BJ (cell line): Measurements from ENCODE around the gene SEC31B. TPM values are rescaled to one million over a fixed set of nuclear protein-coding genes. Genes with fewer than 3 reads are reported as not detected.

Experiments
- CTCF ChIA-PET: fragments of 350-600 bp; formaldehyde crosslinking; extraction: SDS; loops from one replicate; lab custom pipeline; 2021; ENCODE audit warnings: antibody characterized with exemption, inconsistent platforms; lab: Yijun Ruan, JAX
- POLR2A ChIA-PET: fragments of 300-600 bp; sonication (Branson Sonifier 250); formaldehyde crosslinking; extraction: SDS; loops from one replicate; lab custom pipeline; 2021; ENCODE audit warnings: antibody characterized with exemption; lab: Charles Lee
- DNase-seq: peaks from one replicate; pipeline ENCODE4 v3.0.0-alpha.2; 2011; ENCODE audit warnings: low read depth
- H3K27me3 ChIP-seq: 2 replicates; pipeline ENCODE4 v1.6.0; 2011; ENCODE audit warnings: low read length; ENCODE audit not compliant: control insufficient read depth, insufficient read depth
- H3K36me3 ChIP-seq: 2 replicates; pipeline ENCODE4 v1.5.1; 2011; ENCODE audit warnings: low read length; ENCODE audit not compliant: control insufficient read depth, insufficient read depth
- H3K4me3 ChIP-seq: 2 replicates; pipeline ENCODE4 v1.5.1; 2011; ENCODE audit warnings: low read depth, mild to moderate bottlenecking, control low read depth, low read length
- polyA plus RNA-seq: library from polyadenylated mRNA; depleted of rRNA; stranded (reverse); fragments of >200 nt; gene quantifications from 2 replicates; pipeline ENCODE4 v1.2.3, GENCODE V29; 2011
- TF ChIP-seq, protein P1 (sequence below): IDR thresholded peaks from 2 replicates; pipeline ENCODE4 v1.5.1; 2011; ENCODE audit warnings: low read depth, mild to moderate bottlenecking, control low read depth, inconsistent platforms, low read length, moderate library complexity; ENCODE audit not compliant: insufficient read depth

SEC31B gene
- polyA plus RNA-seq, 1 experiment = 8.3 TPM

GRCh38 chr10:100504096-100504495, 15.6 kb downstream of the SEC31B start:
- DNase-seq = peak; percentile 59
- CTCF ChIA-PET = interaction anchor here (0.8 to 30.3 kb wide), 4 partner anchors 15 to 162 kb away, joined by 3 to 386 read pairs (median 128); partner anchors contain the start of gene SCD
- Histone ChIP-seq H3K27me3 (no peaks in the 10 kb centered on the region), H3K36me3 (0 out of 2 replicates have a peak, but pooled peaks cover 2% of the 10 kb centered on the region), H3K4me3 (no peak overlapping the region)
- TF ChIP-seq, protein P1, sequence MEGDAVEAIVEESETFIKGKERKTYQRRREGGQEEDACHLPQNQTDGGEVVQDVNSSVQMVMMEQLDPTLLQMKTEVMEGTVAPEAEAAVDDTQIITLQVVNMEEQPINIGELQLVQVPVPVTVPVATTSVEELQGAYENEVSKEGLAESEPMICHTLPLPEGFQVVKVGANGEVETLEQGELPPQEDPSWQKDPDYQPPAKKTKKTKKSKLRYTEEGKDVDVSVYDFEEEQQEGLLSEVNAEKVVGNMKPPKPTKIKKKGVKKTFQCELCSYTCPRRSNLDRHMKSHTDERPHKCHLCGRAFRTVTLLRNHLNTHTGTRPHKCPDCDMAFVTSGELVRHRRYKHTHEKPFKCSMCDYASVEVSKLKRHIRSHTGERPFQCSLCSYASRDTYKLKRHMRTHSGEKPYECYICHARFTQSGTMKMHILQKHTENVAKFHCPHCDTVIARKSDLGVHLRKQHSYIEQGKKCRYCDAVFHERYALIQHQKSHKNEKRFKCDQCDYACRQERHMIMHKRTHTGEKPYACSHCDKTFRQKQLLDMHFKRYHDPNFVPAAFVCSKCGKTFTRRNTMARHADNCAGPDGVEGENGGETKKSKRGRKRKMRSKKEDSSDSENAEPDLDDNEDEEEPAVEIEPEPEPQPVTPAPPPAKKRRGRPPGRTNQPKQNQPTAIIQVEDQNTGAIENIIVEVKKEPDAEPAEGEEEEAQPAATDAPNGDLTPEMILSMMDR = no peak
- POLR2A ChIA-PET = interaction anchor here (0.6 kb wide), 1 partner anchor 17 kb away, joined by 11 read pairs; no protein-coding TSS in a partner anchor

DNA sequence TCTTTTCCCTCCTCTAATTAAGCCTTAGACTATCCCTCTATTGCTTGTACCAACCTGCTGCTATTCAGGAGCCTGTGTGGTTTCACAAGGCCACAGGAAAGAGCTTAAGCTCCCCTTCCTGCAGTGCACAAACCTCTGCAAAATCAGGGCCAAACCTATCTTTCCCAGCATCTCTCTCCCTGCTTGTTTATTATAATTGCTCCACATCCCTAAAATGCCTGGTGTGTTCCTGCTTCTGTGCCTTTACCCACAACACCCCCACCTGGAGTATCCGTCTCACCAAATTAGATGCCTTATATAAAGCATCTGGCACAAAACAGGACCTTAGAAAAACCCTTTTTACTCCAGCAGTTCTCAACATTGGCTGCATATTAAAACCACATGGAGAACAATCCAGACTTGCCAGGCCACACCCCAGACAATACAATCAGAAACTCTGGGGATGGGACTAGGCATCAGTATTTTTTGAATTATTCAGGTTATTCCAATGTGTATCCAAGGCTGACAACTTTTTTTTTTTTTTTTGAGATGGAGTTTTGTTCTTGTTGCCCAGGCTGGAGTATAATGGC, 16.7 kb downstream of the SEC31B start:
- Histone ChIP-seq H3K4me3 (no peak overlapping the region), H3K36me3 (0 out of 2 replicates have a peak, but pooled peaks cover 4% of the 10 kb centered on the region), H3K27me3 (no peaks in the 10 kb centered on the region)
- no peak for DNase-seq
- TF ChIP-seq, protein P1 = no peak
- POLR2A ChIA-PET = no interaction called here
- CTCF ChIA-PET = interaction anchor here (0.8 to 30.3 kb wide), 3 partner anchors 19 to 161 kb away, joined by 3 to 386 read pairs (median 249); partner anchors contain the start of gene SCD

DNA sequence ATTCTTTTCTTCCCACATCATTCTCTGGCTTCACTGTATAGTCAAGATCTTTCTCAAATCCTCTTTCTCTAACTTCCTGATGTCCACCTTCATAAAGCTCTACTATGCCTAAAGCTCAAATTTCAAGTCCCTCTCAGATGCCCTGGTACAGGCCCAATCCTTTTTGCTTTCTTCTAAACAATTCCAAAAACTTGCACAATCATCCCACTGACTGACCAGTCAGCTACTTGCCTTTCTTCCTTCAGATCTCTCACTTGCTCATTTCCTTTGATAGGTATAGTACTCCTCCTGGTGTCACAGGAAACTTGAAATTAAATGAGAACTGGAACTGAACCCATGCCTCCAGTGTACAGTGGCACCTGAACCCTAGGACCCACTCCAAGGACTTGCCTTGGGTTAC, 18.2 kb downstream of the SEC31B start:
- Histone ChIP-seq H3K4me3 (no peak overlapping the region), H3K36me3 (peaks cover 6% of the 10 kb centered on the region; the same call in 1 of the 2 replicates), H3K27me3 (no peaks in the 10 kb centered on the region)
- ChIA-PET POLR2A (no interaction called here), CTCF (interaction anchor here (1.6 to 30.3 kb wide), 2 partner anchors 17 kb away, joined by 6 to 386 read pairs; no protein-coding TSS in a partner anchor)
- DNase-seq = no peak
- TF ChIP-seq, protein P1 = no peak

GRCh38 chr10:100498059-100498458, 21.6 kb downstream of the SEC31B start:
- TF ChIP-seq, protein P1 = no peak
- CTCF ChIA-PET = interaction anchor here (1.0 to 30.3 kb wide), 3 partner anchors 11 to 21 kb away, joined by 3 to 386 read pairs (median 15); no protein-coding TSS in a partner anchor
- POLR2A ChIA-PET = no interaction called here

DNA sequence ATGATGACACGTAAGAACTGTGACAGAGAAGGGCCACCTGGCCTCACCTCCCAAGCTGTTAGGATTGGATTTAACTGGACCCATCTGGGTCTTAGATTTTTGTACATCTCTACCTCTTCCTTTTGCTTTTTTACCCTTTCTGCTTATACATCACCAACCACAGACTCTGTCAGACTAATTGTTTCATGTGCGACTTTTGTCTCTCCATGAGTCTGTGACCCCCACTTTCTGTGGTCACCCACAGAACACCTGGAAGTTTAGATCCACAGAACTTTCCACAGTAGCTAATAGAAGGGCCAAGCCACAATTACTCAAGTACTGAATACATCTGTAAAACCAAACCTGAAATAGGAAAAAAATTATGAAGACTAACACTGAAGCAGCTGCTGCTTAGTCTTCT, 23.1 kb downstream of the SEC31B start:
- no peaks in the 10 kb centered on the region for H3K27me3 ChIP-seq
- ChIA-PET POLR2A (no interaction called here), CTCF (interaction anchor here (0.9 to 30.3 kb wide), 5 partner anchors 12 to 62 kb away, joined by 3 to 386 read pairs (median 15); no protein-coding TSS in a partner anchor)
- TF ChIP-seq, protein P1 = no peak
- no peak for DNase-seq
- peaks cover 7% of the 10 kb centered on the region for H3K36me3 ChIP-seq
- no peak overlapping the region for H3K4me3 ChIP-seq

More at GRCh38 chr10:100498059-100498458, 21.6 kb downstream of the SEC31B start:
- no peak for DNase-seq
- no peak overlapping the region for H3K4me3 ChIP-seq
- peaks cover 7% of the 10 kb centered on the region for H3K36me3 ChIP-seq
- H3K27me3 ChIP-seq = no peaks in the 10 kb centered on the region
